Fibroblast of lung (primary cell): Measurements from ENCODE around the gene IDE.

Source experiments
- EZH2 ChIP-seq: IDR thresholded peaks from 2 replicates; pipeline ENCODE4 v1.5.1; 2012; ENCODE audit warnings: low read length, control low read depth, mild to moderate bottlenecking; ENCODE audit errors: missing control alignments
- TF ChIP-seq, protein P1 (sequence below), 2 donors: IDR thresholded peaks in 1 of 2; conservative IDR thresholded peaks in 1 of 2; 1 replicate in 1 of 2; 2 replicates in 1 of 2; pipeline ENCODE4 v1.5.1; 2011 to 2012; ENCODE audit warnings: low read length in 2 of 2, control low read depth in 1 of 2, inconsistent platforms in 1 of 2, low read depth in 1 of 2, mild to moderate bottlenecking in 1 of 2

DNA sequence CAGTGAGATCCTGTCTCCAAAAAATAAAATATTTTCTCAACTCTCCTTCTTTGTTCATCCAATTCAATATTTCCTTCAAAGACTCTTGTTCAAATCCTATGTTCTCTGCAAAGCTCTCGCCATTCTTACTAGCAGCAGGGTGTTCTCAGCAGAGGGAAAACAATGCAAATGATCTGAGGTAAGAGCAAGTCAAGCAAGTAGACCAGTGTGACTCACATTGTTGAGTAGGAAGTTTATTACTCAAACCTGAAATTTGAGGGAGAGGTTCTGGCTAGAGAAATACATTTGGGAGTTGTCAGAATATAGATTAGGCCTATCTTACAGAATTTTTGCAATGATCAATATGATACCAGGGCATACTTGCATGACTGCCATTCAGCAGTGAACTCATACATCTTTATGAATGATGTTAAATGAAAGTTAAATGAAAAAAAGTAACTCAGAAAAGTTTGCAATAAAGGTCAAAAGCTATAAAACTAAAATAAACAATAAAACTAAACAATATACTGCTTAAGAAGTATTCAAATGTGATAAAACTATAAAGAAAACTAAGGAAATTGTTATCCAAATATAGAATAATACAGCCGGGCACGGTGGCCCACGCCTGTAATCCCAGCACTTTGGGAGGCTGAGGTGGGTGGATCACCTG is 5.8 kb downstream of the IDE start:
- TF ChIP-seq, protein P1, sequence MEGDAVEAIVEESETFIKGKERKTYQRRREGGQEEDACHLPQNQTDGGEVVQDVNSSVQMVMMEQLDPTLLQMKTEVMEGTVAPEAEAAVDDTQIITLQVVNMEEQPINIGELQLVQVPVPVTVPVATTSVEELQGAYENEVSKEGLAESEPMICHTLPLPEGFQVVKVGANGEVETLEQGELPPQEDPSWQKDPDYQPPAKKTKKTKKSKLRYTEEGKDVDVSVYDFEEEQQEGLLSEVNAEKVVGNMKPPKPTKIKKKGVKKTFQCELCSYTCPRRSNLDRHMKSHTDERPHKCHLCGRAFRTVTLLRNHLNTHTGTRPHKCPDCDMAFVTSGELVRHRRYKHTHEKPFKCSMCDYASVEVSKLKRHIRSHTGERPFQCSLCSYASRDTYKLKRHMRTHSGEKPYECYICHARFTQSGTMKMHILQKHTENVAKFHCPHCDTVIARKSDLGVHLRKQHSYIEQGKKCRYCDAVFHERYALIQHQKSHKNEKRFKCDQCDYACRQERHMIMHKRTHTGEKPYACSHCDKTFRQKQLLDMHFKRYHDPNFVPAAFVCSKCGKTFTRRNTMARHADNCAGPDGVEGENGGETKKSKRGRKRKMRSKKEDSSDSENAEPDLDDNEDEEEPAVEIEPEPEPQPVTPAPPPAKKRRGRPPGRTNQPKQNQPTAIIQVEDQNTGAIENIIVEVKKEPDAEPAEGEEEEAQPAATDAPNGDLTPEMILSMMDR (conservative IDR thresholded peaks at IDR 0.05 in 1 of 2, IDR thresholded peaks at IDR 0.05 in 1 of 2; ENCODE audit: low read depth in 1 of 2, low read length in 2 of 2) = no peak
- TF ChIP-seq EZH2 = no peak
